ENCODE measurements around the gene RER1.
"Not testable (repeated sequence)": the region's sequence is repeated elsewhere in the genome, so short reads cannot be mapped to it uniquely, and the experiment has no call there.

The RER1 gene

GRCh38 chr1:2429780-2430591 is 38.3 kb downstream of the RER1 start:
- DNase-seq, result no peak

- no peak for DNase-seq
Measured at GRCh38 chr1:2430592-2430973, 38.9 kb downstream of the RER1 start.

DNA sequence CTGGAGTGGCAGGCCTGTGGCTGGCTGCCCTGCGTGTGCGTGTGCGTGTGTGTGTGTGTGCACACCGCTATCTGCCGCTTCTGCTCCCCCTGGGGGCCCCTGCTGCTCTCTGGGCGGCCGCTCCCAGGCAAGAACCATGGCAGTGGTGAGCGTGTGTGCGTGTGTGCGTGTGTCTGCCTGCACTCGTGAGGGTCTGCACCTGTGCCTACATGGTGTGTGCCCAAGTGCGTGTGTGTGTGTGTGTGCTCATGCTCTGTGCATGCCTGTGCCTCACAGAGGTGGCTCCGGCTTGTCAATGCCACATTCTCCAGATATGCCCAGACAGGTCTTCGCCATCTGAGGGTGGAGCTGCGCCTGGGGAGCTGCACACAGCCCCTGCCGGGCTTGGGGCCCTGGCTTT is 39.5 kb downstream of the RER1 start:
- no peak for DNase-seq

GRCh38 chr1:2431518-2431917 is 39.9 kb downstream of the RER1 start:
- no peak for DNase-seq

GRCh38 chr1:2432441-2432844 is 40.8 kb downstream of the RER1 start:
- DNase-seq, result no peak

GRCh38 chr1:2433196-2433595 is 41.6 kb downstream of the RER1 start:
- DNase-seq, result no peak

- no peak for DNase-seq
Measured at GRCh38 chr1:2433936-2434655, 42.5 kb downstream of the RER1 start.

DNA sequence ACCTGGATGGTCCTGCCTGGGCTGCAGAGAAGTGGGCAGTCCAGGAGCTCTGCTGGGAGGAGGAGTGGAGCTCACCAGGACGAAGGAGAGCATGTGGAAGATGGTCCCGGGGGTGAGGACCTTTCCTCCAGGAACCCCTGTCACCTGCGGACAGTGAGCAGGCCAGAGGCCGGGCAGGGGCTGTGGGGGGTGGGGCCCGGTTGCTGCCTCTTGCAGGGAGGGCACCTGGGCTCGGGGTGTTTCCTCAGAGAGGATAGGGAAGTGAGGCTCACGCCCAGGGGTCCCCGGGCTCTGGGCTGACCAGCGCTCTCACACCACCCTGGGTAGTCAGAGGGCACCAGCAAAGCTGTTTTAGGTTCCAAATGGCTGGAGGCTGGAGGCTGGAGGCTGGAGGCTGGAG is 43.5 kb downstream of the RER1 start:
- no peak for DNase-seq

DNA sequence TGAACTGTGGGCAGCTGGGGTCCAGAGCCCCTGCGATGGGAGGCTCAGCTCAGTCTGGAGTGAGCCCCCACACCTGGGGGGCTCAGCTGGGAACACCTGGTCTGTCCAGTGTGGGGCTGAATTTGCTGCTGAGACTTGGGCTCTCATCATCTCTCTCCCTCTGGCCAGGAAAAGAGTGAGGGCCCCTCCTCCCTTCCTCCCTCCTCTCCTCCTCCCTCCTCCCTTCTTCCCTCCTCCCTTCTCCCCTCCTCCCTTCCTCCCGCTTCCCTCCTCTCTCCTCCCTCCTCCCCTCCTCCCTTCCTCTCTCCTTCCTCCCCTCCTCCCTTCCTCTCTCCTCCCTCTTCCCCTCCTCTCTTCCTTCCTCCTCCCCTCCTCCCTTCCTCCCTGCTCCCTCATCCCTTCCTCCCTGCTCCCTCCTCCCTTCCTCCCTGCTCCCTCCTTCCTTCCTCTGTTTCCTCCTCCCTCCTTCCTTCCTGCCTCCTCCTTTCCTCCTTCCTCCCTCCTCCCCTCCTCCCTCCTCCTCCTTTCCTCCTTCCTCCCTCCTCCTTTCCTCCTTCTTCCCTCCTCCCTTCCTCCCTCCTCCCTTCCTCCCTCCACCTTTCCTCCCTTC is 44.2 kb downstream of the RER1 start:
- no peak for DNase-seq

DNA sequence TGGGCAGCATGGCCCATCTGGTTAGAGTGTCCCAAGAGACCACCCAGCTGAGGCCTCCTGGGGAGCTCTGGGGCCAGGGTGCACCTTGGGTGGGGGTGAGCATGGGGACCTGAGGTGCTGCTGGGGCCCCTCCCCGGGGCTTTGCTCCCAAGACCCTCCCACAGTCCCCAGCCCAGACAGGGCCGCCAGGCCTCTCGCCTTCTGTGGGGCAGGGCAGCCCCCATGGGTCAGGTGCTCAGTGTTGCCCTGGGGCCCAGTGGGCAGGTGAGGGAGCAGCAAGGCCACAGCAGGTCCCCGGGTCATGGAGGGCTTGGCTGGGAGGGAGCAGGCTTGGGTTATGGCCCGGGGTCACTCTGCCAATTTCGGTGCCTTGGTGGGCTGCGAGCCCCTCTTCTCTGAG is 45.2 kb downstream of the RER1 start:
- no peak for DNase-seq

DNA sequence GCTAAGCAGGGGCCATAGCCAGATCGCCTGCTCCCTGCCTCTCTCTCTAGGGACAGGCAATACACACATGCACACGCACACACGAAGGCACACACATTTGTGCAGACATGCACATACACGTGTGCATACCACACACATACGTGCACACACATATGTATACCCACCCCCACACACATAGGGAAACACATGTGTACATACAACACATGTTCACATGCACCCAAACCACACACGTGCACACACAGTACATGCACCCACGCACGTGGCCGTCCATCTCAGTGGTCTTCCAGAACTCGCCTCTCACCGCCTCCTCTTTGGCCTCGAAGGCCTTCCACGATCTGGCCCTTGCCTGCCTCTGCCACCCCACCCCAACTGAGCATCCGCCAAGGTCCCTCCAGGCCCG is 46.0 kb downstream of the RER1 start:
- DNase-seq, result no peak

GRCh38 chr1:2438038-2438437 is 46.4 kb downstream of the RER1 start:
- no peak for DNase-seq

GRCh38 chr1:2438641-2439040 is 47.0 kb downstream of the RER1 start:
- DNase-seq, result no peak

DNA sequence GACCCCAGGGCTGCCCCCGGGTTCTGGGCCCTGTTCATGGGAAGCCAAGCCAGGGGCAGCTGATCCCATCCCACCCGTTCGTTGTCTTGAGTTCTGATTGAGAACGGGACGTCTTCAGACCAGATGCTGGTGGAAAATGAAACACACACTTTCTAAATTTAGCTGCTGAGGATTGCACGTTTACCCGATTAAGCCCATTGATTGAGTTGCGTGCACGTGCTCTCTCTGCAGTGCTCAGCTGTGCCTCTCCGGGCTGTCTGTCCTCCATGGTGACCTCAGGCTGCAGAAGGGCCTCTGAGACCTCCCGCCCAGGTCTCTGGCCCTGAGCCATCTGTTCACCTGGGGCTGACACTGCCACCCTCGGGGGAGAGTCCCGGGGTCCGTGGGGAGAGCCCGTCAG is 47.7 kb downstream of the RER1 start:
- no peak for DNase-seq

DNA sequence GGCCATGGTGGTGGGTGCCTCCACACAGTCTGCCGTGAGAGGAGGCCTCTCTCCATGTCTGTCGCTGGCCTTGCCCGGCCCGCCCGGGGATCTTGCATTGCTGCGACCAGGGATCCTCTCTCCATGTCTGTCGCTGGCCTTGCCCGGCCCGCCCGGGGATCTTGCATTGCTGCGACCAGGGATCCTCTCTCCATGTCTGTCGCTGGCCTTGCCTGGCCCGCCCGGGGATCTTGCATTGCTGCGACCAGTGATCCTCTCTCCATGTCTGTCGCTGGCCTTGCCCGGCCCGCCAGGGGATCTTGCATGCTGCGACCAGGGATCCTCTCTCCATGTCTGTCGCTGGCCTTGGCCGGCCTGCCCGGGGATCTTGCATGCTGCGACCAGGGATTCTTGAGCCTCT is 48.7 kb downstream of the RER1 start:
- not testable (repeated sequence) for DNase-seq

GRCh38 chr1:2441746-2442145 is 50.1 kb downstream of the RER1 start:
- DNase-seq, result no peak

GRCh38 chr1:2442661-2443060 is 51.0 kb downstream of the RER1 start:
- no peak for DNase-seq

DNA sequence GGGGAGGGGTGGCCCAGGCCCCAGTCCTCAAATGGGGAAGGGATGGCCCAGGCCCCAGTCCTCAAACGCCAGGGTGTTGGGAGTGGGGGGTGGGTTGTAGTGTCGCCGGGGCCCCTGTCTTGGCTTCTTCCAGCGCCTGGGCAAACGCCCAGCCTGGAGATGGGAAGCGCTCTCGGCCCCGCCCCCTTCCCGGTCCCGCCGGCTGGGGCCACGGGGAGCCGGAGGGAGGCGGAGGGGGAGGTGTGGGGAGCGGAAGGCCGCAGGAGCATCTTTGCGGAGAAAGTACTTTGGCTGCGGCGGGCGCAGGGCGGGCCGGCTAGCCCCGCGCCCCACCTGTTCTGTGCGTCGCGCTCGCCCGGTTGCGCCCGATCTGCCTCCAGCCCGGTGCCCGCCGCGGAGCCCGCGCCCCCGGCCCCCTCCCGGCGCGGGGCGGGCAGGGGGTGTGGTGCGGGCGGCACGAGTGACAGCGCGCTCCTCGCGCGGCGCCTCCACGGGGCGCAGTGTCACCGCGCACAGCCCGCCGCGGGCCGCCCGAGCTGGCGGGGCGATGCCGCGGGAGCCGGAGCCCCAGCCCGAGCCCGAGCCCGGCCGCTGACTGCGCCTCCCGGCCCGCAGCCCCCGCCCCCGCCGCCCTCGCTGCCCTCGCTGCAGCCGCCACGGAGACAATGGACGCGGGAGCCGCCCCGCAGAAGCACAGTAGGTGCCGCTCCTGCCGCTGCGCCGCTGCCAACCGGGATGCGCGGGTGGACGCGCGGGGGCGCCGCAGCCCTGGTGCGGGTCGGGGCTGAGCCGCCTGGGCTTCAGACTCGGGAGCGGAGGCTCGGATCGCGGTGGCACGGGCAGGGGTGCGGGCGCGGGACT is 51.9 kb downstream of the RER1 start:
- no peak for DNase-seq

GRCh38 chr1:2444138-2444591 is 52.5 kb downstream of the RER1 start:
- no peak for DNase-seq

DNA sequence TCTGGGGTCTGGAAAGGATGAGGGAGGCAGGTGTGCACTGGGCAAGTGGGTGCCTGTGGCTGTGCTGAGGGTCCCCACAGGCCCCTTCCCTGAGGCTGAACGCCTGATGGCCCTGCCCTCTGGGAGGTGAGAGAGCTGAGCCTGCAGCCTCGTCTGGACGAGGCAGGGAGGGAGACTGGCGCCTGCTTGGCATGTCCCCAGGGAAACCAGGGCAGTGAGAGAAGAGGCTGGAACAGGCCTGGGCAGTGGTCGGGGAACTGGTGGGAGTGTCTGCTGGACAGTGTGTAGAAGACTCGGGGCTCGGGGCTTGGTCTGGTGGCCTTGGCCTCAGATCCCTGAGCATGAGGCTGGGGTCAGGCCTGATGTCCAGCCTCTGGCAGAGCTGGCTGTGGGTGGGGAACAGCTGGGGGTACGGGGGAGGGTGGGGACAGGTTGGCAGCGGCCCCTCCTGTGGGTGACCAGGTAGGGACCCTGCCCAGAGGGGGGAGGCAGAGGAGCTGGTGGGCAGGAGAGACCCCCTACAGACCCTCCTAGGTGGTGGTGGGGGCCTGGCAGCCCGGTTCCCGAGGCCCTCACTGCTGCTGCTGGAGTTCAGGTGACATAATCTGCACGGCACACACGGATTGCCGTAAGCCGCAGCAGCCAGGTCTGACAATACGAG is 53.7 kb downstream of the RER1 start:
- no peak for DNase-seq

DNA sequence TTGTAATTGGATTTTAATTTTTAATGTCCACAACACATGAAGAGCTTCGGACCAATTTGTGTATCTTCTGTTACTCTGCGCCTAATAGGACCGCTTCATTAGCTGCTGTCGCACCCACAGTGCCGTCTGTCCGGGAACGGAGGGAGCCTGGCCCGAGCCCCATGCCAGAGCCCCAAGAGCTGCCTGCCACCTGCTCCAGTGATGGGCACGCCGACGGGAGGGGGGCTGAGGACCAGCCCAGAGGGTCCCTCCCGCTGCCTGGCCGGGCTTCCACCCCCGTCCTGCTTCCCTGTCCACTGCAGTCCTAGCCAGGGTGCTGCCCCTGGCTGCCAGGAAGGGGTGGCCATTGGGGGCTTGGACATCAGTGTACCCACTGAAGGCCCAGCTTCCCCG is 54.2 kb downstream of the RER1 start:
- no peak for DNase-seq

DNA sequence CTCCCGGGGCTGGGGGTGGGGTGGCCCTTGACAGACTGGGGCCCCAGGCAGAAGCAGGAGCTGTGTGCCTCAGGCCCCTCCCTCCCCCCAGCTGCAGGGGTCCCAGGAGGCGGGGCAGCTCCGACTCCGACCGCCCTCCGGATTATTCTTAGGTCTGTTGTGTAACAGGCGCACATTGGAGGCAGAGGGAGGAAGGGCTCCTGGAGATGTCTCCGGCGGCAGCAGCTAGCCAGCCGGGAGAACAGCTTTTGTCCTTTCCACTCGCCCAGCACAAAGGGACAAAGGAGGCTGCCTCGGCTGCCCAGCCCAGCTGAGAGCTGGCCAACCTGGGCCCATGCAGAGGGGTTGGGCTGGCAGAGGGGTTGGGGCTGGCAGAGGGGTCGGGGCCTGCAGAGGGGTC is 54.8 kb downstream of the RER1 start:
- DNase-seq, result no peak

GRCh38 chr1:2446861-2447260 is 55.2 kb downstream of the RER1 start:
- DNase-seq, result no peak

All from femur (tissue), 1 donor.